Hematopoietic multipotent progenitor cell treated with erythropoietin and hydrocortisone succinate and interleukin-3 and kit ligand, for 6 days (in vitro differentiated cells): ENCODE measurements around the gene FBXL13.
"Not testable (repeated sequence)": the region's sequence is repeated elsewhere in the genome, so short reads cannot be mapped to it uniquely, and the experiment has no call there.

Experiments
- DNase-seq: peaks from one replicate; pipeline ENCODE4 v3.0.0-alpha.2; 2015

The FBXL13 gene

GRCh38 chr7:102978284-102978683, 96.3 kb downstream of the FBXL13 start:
- peak; percentile 73 for DNase-seq

GRCh38 chr7:102977586-102977985, 97.0 kb downstream of the FBXL13 start:
- DNase-seq, result not testable (repeated sequence)

DNA sequence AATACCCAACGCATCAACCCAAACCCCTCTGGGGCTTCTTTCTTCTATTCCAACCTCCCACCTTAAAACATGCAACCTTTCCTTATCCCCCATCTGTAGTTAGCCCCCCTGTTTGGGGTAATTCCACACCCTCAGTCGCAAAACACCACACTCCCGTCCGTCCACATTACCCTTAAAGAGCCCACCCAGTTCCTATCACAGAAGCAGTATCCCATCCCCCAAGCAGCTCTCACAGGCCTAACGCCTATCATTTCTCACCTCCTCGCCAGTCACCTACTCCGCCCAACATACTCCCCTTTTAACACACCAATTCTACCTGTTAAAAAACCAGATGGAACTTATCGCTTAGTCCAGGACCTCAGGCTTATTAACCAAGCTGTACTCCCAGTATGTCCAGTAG, 98.1 kb downstream of the FBXL13 start:
- no peak for DNase-seq

DNA sequence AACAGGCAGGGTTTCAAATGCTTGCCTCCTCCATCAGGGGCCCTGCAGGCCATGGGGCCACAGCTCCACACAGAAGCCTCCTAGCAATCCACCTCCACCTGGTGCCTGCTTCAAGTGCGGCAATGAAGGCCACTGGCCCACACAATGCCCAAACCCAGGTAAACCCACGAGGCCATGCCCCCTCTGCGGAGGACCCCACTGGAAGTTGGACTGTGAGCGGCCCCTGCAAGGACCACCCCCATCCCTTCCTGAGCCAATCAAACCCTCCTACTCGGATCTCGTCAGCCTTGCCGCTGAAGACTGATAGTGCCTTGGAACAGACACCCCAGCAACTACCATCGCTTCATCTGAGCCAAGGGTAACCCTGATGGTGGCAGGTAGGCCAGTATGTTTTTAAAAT, 98.7 kb downstream of the FBXL13 start:
- DNase-seq, result no peak

DNA sequence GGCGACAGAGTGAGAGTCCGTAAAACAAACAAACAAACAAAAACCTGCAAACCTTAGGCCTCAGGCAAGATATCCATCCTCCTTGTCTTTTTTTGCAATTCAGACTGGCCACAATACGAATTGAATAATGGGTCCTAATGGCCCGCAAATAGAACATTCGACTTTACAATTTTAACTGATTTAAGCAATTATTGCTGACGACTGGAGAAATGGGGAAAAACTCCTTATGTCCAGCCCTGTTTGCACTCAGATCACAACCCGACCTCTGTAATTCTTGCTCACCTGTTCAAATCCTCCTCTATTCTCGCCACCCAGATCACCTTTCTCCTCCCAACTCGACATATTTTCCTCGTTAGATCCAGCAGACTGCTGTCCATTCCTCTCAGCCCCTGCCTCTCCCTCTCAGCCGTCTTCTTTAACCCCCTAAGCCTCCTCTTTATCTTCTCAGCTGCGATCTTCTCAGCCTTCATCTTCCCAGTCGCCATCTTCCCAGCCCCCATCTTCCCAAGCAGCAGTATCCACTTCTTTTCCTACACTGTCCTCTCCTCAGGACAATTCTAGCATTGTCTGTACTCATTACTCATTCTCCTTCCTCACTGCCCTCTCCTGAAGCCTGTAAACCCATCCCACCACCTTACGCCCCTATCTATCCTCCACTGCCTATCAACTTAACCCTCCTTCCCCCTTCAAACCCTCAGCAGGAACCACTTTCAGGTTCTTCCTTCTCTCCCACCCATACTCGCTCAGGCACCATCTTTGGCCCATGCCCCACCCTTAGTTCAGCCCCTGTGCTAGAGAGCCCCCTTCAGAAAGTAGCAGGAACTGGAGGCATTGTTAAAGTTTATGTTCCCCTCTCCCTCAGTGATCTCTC, 100.0 kb downstream of the FBXL13 start:
- peak; percentile 42 for DNase-seq

GRCh38 chr7:102973096-102973802, 101.3 kb downstream of the FBXL13 start:
- DNase-seq, result no peak

- DNase-seq, result peak; percentile 26
Measured at GRCh38 chr7:102967798-102968197, 106.8 kb downstream of the FBXL13 start.

DNA sequence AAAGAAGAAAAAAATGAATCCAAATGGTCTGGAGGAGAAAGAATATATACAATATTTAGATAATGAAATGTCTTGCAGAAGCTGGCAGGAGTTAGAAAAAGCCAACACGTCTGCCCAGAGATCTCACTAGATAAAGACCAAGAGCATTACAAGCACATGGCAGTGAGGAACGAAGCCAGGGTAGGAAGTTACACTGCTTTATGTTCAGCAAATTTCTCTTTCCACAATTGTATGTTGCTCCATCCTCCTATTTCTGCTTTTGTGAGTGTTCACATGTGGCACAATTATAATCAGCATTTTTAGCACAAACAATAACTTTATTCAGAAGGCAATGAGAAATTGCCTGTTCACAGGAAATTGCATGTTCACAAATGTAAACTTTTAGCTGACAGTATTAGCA, 108.1 kb downstream of the FBXL13 start:
- DNase-seq, result peak; percentile 34

- DNase-seq, result not testable (repeated sequence)
Measured at GRCh38 chr7:102961993-102962392, 112.6 kb downstream of the FBXL13 start.

DNA sequence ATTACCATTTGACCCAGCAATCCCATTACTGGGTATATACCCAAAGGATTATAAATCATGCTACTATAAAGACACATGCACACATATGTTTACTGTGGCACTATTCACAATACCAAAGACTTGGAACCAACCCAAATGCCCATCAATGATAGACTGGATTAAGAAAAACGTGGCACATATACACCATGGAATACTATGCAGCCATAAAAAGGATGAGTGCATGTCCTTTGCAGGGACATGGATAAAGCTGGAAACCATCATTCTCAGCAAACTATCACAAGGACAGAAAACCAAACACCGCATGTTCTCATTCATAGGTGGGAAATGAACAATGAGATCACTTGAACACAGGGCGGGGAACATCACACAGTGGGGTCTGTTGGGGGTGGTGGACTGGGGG, 116.6 kb downstream of the FBXL13 start:
- DNase-seq, result not testable (repeated sequence)

DNA sequence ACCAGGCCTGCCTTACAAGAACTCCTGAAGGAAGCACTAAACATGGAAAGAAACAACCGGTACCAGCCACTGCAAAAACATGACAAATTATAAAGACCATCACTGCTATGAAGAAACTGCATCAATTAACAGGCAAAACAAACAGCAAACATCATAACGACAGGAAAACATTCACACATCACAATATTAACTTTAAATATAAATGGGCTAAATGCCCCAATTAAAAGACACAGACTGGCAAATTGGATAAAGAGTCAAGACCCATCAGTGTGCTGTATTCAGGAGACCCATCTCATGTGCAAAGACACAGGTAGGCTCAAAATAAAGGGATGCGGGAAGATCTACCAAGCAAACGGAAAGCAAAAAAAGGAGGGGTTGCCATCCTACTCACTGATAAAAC, 120.2 kb downstream of the FBXL13 start:
- not testable (repeated sequence) for DNase-seq

- peak; percentile 45 for DNase-seq
Measured at GRCh38 chr7:102953406-102953805, 121.2 kb downstream of the FBXL13 start.

- DNase-seq, result no peak
Measured at GRCh38 chr7:102951839-102952238, 122.8 kb downstream of the FBXL13 start.

DNA sequence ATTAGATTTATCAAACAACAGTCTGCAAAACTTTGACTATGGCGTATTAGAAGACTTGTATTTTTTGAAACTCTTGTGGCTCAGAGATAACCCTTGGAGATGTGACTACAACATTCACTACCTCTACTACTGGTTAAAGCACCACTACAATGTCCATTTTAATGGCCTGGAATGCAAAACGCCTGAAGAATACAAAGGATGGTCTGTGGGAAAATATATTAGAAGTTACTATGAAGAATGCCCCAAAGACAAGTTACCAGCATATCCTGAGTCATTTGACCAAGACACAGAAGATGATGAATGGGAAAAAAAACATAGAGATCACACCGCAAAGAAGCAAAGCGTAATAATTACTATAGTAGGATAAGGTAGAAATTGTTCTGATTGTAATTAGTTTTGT, 130.4 kb downstream of the FBXL13 start:
- DNase-seq, result no peak

DNA sequence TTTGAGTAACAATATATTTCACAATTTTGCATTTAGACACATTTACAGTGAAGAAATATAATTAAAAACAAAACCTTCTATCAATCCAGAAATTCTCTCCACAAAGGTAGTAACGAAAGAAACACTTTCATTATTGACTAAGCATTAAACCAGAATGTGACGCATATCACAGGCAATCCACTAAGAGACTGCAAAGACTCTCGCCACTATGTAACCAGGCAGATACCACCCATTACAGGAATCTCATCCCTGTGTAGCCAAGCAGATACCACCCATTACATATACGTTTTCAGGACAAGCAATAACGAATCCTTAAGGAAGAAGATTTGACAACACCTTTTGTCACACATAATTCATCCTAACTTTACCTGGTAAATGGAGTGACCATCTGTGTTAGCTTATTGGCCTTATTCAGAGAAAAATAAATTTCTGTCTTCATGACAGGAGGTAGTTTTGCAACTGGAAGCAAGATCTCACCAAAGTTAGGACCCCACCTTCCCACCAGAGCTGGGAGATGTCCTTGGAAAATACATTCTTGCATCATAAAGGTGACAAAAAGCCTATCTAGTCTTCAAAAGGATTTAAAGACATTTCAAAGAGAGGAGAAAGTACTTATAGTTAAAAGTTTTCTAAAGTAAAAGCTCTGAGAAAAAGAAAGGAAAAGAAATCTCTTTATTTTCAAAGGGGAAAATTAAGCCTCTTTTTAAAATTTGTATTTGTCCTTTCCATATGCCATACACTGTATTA, 131.0 kb downstream of the FBXL13 start:
- no peak for DNase-seq

GRCh38 chr7:102942868-102943267, 131.7 kb downstream of the FBXL13 start:
- no peak for DNase-seq

- no peak for DNase-seq
Measured at GRCh38 chr7:102942181-102942866, 132.3 kb downstream of the FBXL13 start.

DNA sequence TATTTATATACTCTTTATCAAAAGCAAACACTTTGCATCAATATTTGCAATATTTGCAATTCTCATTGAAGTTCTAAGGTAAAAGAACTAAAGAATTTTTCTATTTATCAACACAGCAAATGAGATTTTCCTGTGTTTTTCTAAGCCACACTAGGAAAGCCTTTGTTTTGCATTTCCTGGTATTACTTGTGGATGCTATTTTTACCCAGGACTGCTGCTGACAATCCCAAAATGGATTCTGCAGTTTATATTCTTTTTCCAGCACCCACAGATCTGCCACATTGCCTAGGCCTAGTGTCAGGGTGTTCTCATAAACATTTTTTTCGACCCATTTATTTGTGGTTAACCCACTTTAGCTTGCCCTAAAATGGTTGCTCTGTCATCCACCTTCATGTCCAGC, 135.9 kb downstream of the FBXL13 start:
- DNase-seq, result no peak

GRCh38 chr7:102935450-102936115, 139.0 kb downstream of the FBXL13 start:
- peak; percentile 36 for DNase-seq

DNA sequence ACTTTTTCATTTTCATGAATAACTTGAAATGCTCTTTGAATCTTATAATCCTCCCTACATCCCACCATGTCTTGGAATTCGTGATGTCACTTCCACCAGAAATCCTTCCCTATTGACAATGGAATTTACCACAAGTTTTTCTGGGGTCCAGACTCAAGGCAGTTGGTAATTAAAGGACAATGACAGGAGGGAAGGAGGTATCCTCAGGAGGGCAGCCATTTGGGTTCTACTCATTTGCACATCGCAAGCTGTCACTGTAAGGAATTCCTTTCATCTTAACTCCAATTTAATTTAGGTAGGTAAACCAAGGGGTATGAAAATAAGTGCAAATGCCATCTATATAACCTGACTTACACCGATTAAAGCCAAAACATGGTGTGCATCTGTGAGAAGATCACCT, 139.9 kb downstream of the FBXL13 start:
- no peak for DNase-seq

DNA sequence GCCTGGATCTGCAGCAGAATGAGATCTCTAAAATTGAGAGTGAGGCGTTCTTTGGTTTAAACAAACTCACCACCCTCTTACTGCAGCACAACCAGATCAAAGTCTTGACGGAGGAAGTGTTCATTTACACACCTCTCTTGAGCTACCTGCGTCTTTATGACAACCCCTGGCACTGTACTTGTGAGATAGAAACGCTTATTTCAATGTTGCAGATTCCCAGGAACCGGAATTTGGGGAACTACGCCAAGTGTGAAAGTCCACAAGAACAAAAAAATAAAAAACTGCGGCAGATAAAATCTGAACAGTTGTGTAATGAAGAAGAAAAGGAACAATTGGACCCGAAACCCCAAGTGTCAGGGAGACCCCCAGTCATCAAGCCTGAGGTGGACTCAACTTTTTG, 140.4 kb downstream of the FBXL13 start:
- no peak for DNase-seq

GRCh38 chr7:102933763-102934162, 140.8 kb downstream of the FBXL13 start:
- DNase-seq, result no peak
